PFSK-1 (cell line): ENCODE measurements around the gene GLT8D1. TPM values are rescaled to one million over a fixed set of nuclear protein-coding genes. Genes with fewer than 3 reads are reported as not detected.
A peak's percentile ranks its signal among the peaks of the same experiment; 100 is the strongest.

Experiments used
- FOXP2 ChIP-seq: optimal IDR thresholded peaks from 2 replicates; pipeline ENCODE3; 2011; ENCODE audit warnings: borderline replicate concordance, control low read depth, inconsistent platforms; ENCODE audit not compliant: insufficient read depth; ENCODE audit errors: extremely low read length, extremely low read depth
- POLR2AphosphoS5 ChIP-seq: IDR thresholded peaks from 2 replicates; pipeline ENCODE4 v1.6.1; 2012; ENCODE audit warnings: low read depth, mild to moderate bottlenecking, control low read depth, low read length, moderate library complexity
- REST ChIP-seq, 2 experiments: IDR thresholded peaks; 2 replicates each; pipeline versions ENCODE4 v1.6.1 to v1.8.0; 2011 to 2012; ENCODE audit warnings: low read depth in 2 of 2, low read length in 2 of 2, control low read depth in 1 of 2, inconsistent platforms in 1 of 2, mild to moderate bottlenecking in 1 of 2, moderate library complexity in 1 of 2; ENCODE audit not compliant: insufficient read depth in 1 of 2
- SIN3A ChIP-seq: IDR thresholded peaks from 2 replicates; pipeline ENCODE4 v1.6.1; 2012; ENCODE audit warnings: mild to moderate bottlenecking, low read length, moderate library complexity, borderline replicate concordance; ENCODE audit not compliant: insufficient read depth
- TAF1 ChIP-seq: IDR thresholded peaks from 2 replicates; pipeline ENCODE4 v1.6.1; 2012; ENCODE audit warnings: low read length, control low read depth, borderline replicate concordance; ENCODE audit not compliant: insufficient read depth
- polyA plus RNA-seq: library from polyadenylated mRNA; unstranded; fragments of >200 nt; gene quantifications from one replicate; pipeline ENCODE4 v1.2.1, GENCODE V29; 2012; ENCODE audit warnings: low read depth, missing spikeins; ENCODE audit not compliant: insufficient read length

Gene GLT8D1, protein sequence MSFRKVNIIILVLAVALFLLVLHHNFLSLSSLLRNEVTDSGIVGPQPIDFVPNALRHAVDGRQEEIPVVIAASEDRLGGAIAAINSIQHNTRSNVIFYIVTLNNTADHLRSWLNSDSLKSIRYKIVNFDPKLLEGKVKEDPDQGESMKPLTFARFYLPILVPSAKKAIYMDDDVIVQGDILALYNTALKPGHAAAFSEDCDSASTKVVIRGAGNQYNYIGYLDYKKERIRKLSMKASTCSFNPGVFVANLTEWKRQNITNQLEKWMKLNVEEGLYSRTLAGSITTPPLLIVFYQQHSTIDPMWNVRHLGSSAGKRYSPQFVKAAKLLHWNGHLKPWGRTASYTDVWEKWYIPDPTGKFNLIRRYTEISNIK
- 22.9 TPM for polyA plus RNA-seq

GRCh38 chr3:52705688-52706686, at the start of gene GLT8D1, which contains the start of gene SPCS1:
Gene GLT8D1, minus strand, starts transcription at chr3:52705791. Its CDS starts 5,331 bp downstream, at chr3:52700460.
Gene SPCS1, plus strand, starts transcription at chr3:52706106. Its CDS starts 141 bp downstream, at chr3:52706247.
- peak; percentile 91; the same call in 1 of the 2 replicates for TF ChIP-seq SIN3A
- TF ChIP-seq TAF1: peak; percentile 65; the same call in 1 of the 2 replicates
- 0 out of 4 replicates have a peak, but pooled peaks of 1 of the 2 experiments have one; percentile 6 for TF ChIP-seq REST (IDR thresholded peaks at IDR 0.05; ENCODE audit: insufficient read depth in 1 of 2, low read depth in 2 of 2, low read length in 2 of 2)
- TF ChIP-seq POLR2AphosphoS5: peak; percentile 71
- peak; percentile 38 for TF ChIP-seq FOXP2

- TF ChIP-seq FOXP2 (no peak), REST (IDR thresholded peaks at IDR 0.05; ENCODE audit: insufficient read depth in 1 of 2, low read depth in 2 of 2, low read length in 2 of 2) (no peak), SIN3A (no peak), POLR2AphosphoS5 (no peak), TAF1 (no peak)
Observed at GRCh38 chr3:52754373-52754772, 48.8 kb upstream of the GLT8D1 start.

DNA sequence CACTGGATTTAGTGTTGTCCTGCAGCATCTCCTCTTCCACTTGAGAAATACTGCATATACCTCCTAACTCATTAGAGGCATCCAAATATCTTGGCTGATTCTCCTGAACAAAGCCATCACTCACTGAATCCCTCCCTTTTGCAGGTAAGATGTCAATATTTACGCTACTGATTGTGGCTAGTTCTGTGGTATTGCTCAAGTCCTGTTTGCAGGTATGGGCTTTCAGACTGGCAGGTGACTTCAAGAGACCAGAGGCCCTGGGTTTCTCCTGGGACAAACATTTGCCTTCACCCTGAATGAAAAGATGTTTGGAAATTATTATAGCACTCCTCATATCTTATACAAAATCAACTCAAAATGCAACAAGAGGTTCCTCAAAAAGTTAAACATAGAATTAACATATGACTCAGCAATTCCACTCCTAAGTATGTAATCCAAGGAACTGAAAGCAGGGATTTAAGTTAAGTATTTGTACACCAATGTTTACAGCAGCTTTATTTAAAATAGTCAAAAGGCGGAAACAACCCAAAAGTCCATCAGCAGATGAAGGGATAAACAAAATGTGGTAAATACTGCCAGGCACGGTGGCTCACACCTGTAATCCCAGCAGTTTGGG, 46.6 kb upstream of the GLT8D1 start:
- TF ChIP-seq REST (IDR thresholded peaks at IDR 0.05; ENCODE audit: insufficient read depth in 1 of 2, low read depth in 2 of 2, low read length in 2 of 2): no peak
- TF ChIP-seq TAF1: no peak
- TF ChIP-seq SIN3A: no peak
- no peak for TF ChIP-seq FOXP2
- no peak for TF ChIP-seq POLR2AphosphoS5

DNA sequence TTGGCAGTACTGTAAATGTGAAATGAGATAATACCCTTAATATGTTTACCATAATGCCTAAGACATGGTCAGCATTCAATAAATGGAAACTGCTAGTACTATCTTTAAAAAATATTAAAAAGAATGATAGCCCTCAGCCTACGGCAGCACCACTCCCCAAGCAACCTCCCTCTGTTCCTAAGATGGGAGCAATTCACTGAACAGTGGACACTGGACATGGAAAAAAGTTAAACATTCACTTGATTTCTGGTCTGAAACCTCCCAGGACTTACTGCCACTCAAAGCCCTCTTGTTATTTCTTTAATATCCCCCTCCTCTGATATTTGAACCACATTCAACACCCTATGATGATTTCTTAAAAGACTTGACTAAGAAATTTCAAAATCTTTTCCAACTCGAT, 38.1 kb upstream of the GLT8D1 start:
- TF ChIP-seq SIN3A (no peak), FOXP2 (no peak), POLR2AphosphoS5 (no peak), REST (IDR thresholded peaks at IDR 0.05; ENCODE audit: insufficient read depth in 1 of 2, low read depth in 2 of 2, low read length in 2 of 2) (no peak), TAF1 (no peak)
